Loucy (cell line): ENCODE measurements around the gene ARHGEF39.

Source experiments
- EZH2phosphoT487 ChIP-seq: fragments of 200-600 bp; IDR thresholded peaks from 2 replicates; pipeline ENCODE4 v1.6.1; 2018; ENCODE audit warnings: antibody characterized with exemption, mild to moderate bottlenecking, moderate library complexity, borderline replicate concordance
- TF ChIP-seq, protein P1 (sequence below): fragments of 200-600 bp; sonication (generic); conservative IDR thresholded peaks from 2 replicates; pipeline ENCODE4 v1.5.1; 2014; ENCODE audit warnings: mild to moderate bottlenecking, antibody characterized with exemption, low read length

DNA sequence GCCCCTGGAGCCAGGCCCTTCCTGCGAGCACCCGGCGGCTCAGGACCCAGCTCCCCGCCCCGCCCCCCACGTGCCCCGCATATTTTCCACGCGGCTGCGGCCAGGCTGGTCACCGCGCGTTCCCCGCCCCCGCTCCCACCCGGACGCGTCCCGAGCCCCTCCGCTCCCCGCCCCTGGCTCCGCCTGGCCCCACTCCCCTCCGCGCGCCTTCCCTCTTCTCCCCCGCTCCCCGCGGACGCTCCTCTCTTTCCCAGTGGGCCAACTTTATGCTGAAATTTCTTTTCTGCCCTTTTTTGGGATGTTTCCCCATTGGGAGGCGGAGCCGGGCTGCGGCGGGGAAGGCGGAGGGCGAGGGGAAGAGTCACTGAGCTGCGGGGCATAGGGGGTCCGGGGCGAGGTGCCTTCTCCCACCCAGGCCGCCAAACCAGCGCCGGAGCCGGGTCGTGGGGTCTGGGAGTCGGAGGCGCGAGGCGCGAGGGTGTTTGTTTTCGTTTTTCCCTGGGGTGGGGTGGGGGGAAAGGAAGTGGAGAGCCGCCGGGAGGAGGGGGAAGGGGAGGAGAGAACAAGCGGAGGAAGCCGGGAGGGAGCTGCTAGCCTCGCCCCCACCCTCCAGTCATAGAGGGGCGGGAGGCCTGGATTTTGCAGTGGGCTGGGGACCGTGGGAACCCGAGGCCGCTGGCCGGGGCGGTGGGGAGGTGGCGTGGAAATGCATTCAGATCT lies 25.8 kb upstream of the ARHGEF39 start:
- TF ChIP-seq, protein P1, sequence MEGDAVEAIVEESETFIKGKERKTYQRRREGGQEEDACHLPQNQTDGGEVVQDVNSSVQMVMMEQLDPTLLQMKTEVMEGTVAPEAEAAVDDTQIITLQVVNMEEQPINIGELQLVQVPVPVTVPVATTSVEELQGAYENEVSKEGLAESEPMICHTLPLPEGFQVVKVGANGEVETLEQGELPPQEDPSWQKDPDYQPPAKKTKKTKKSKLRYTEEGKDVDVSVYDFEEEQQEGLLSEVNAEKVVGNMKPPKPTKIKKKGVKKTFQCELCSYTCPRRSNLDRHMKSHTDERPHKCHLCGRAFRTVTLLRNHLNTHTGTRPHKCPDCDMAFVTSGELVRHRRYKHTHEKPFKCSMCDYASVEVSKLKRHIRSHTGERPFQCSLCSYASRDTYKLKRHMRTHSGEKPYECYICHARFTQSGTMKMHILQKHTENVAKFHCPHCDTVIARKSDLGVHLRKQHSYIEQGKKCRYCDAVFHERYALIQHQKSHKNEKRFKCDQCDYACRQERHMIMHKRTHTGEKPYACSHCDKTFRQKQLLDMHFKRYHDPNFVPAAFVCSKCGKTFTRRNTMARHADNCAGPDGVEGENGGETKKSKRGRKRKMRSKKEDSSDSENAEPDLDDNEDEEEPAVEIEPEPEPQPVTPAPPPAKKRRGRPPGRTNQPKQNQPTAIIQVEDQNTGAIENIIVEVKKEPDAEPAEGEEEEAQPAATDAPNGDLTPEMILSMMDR: no peak
- TF ChIP-seq EZH2phosphoT487: no peak
